Ammon's horn (tissue), 1 donor: Measurements from ENCODE around the gene TMEM79.

ENCODE experiments used
- DNase-seq: peaks from one replicate; pipeline ENCODE4 v3.0.0-alpha.2; 2016; ENCODE audit warnings: low spot score

Gene TMEM79

GRCh38 chr1:156262461-156263287 is 21.5 kb upstream of the TMEM79 start:
- DNase-seq, result no peak

- DNase-seq, result no peak
These were observed 20.9 kb upstream of the TMEM79 start for GRCh38 chr1:156263288-156263655.

- no peak for DNase-seq
These were observed 18.1 kb upstream of the TMEM79 start for GRCh38 chr1:156266051-156266450.

- DNase-seq, result no peak
These were observed 15.8 kb upstream of the TMEM79 start for GRCh38 chr1:156268336-156268735.

- DNase-seq, result no peak
These were observed 13.8 kb upstream of the TMEM79 start for GRCh38 chr1:156270314-156270713.

- no peak for DNase-seq
These were observed 7.6 kb upstream of the TMEM79 start for GRCh38 chr1:156276532-156276931.

- DNase-seq, result no peak
These were observed 7.2 kb upstream of the TMEM79 start for GRCh38 chr1:156276966-156277381.

GRCh38 chr1:156279837-156280236 is 4.3 kb upstream of the TMEM79 start:
- no peak for DNase-seq

GRCh38 chr1:156281281-156281680 is 2.8 kb upstream of the TMEM79 start:
- DNase-seq, result no peak

- DNase-seq, result no peak
These were observed 2.2 kb upstream of the TMEM79 start for GRCh38 chr1:156281693-156282478.

GRCh38 chr1:156282479-156283222 is 1.5 kb upstream of the TMEM79 start, which contains the start of gene SMG5:
TSS of gene SMG5 (minus strand) at chr1:156282825. CDS start at chr1:156282680, 145 bp downstream.
- peak; percentile 98 for DNase-seq

GRCh38 chr1:156283521-156283920 is 604 bp upstream of the TMEM79 start:
- no peak for DNase-seq

- no peak for DNase-seq
These were observed 632 bp downstream of the TMEM79 start for GRCh38 chr1:156284757-156285156.

- DNase-seq, result no peak
These were observed 1.3 kb downstream of the TMEM79 start for GRCh38 chr1:156285437-156285836.

GRCh38 chr1:156286061-156286460 is 1.9 kb downstream of the TMEM79 start:
- DNase-seq, result no peak

GRCh38 chr1:156289857-156290256 is 5.7 kb downstream of the TMEM79 start:
- no peak for DNase-seq

- peak; percentile 90 for DNase-seq
These were observed 7.3 kb downstream of the TMEM79 start for GRCh38 chr1:156291226-156292061.

GRCh38 chr1:156293098-156293434 is 8.9 kb downstream of the TMEM79 start:
- DNase-seq, result no peak

- DNase-seq, result no peak
These were observed 9.8 kb downstream of the TMEM79 start for GRCh38 chr1:156293895-156294294.

GRCh38 chr1:156295391-156295947 is 11.3 kb downstream of the TMEM79 start, which contains the start of gene GLMP:
TSS of gene GLMP (minus strand) at chr1:156295679. CDS start at chr1:156295645, 34 bp downstream.
- peak; percentile 85 for DNase-seq

GRCh38 chr1:156298852-156299357 is 14.8 kb downstream of the TMEM79 start, which contains the start of gene VHLL:
TSS of gene VHLL (minus strand) at chr1:156299307. CDS start at chr1:156299189, 118 bp downstream.
- no peak for DNase-seq
